ENCODE data around the gene GIN1. TPM values are rescaled to one million over a fixed set of nuclear protein-coding genes. Genes with fewer than 3 reads are reported as not detected.

Gene GIN1
- total and polyA plus RNA-seq, 2 experiments from 2014 or later: 5.8 to 9.6 TPM

DNA sequence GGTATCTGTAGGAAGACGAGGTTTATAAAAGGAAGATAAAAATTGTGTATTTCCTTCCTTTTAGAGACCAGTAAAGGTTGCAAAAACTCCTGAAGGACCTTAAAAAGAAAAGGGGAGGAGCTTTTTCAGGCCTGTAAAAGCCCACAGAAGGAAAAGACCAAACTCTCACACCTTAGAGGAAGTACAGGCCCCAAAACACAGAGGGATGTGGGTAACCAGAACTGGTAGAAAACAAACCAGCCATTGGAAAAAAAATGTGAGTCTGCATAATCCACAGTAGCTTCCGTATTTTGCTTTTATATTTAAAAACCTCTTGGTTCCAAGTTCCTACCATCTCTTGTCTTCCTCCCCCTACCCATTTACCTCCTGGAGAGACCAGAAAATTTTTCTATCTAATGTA lies 8.5 kb downstream of the GIN1 start:
- Histone ChIP-seq H3K27ac (ENCODE audit: low read depth) (peak overlapping the region; percentile 28; the same call in 1 of the 2 replicates), H3F3A (replicated peaks; ENCODE audit: low read depth) (no peaks in the 10 kb centered on the region), H4K20me1 (replicated peaks; ENCODE audit: insufficient read depth) (no peaks in the 10 kb centered on the region), H3K4me3 (no peak overlapping the region), H3K4me2 (no peak overlapping the region), H2AFZ (no peak overlapping the region), H3K27me3 (ENCODE audit: insufficient read depth) (no peaks in the 10 kb centered on the region), H3K79me2 (replicated peaks; ENCODE audit: insufficient read depth) (peaks cover 31% of the 10 kb centered on the region), H3K9me2 (ENCODE audit: insufficient read depth) (no peaks in the 10 kb centered on the region), H3K4me1 (ENCODE audit: insufficient read depth) (peaks cover 19% of the 10 kb centered on the region), H3K36me3 (ENCODE audit: insufficient read depth) (no peaks in the 10 kb centered on the region)
- ATAC-seq (no peak), DNase-seq (ENCODE audit: low spot score) (no peak)
- H3K27ac Mint-ChIP-seq: peak overlapping the region; percentile 79; the same call in 1 of the 2 replicates
- no peaks in the 10 kb centered on the region for H3K9me3 Mint-ChIP-seq
- TF ChIP-seq, protein P1, sequence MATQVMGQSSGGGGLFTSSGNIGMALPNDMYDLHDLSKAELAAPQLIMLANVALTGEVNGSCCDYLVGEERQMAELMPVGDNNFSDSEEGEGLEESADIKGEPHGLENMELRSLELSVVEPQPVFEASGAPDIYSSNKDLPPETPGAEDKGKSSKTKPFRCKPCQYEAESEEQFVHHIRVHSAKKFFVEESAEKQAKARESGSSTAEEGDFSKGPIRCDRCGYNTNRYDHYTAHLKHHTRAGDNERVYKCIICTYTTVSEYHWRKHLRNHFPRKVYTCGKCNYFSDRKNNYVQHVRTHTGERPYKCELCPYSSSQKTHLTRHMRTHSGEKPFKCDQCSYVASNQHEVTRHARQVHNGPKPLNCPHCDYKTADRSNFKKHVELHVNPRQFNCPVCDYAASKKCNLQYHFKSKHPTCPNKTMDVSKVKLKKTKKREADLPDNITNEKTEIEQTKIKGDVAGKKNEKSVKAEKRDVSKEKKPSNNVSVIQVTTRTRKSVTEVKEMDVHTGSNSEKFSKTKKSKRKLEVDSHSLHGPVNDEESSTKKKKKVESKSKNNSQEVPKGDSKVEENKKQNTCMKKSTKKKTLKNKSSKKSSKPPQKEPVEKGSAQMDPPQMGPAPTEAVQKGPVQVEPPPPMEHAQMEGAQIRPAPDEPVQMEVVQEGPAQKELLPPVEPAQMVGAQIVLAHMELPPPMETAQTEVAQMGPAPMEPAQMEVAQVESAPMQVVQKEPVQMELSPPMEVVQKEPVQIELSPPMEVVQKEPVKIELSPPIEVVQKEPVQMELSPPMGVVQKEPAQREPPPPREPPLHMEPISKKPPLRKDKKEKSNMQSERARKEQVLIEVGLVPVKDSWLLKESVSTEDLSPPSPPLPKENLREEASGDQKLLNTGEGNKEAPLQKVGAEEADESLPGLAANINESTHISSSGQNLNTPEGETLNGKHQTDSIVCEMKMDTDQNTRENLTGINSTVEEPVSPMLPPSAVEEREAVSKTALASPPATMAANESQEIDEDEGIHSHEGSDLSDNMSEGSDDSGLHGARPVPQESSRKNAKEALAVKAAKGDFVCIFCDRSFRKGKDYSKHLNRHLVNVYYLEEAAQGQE (IDR thresholded peaks at IDR 0.05; ENCODE audit: unreplicated experiment): no peak
- TF ChIP-seq POLR2AphosphoS5 (IDR thresholded peaks at IDR 0.05; ENCODE audit: low read depth) (no peak), ZNF331 (CRISPR knock-in tag; IDR thresholded peaks at IDR 0.05; ENCODE audit: low read depth) (no peak), EZH2 (IDR thresholded peaks at IDR 0.05; ENCODE audit: low read depth, unreplicated experiment) (no peak), JUNB (IDR thresholded peaks at IDR 0.05; ENCODE audit: unreplicated experiment) (no peak), ZNF114 (CRISPR knock-in tag; IDR thresholded peaks at IDR 0.05) (no peak), EZH2phosphoT487 (IDR thresholded peaks at IDR 0.05; ENCODE audit: unreplicated experiment) (no peak), NANOG (IDR thresholded peaks at IDR 0.05; ENCODE audit: borderline replicate concordance) (no peak), CREB1 (CRISPR knock-in tag; IDR thresholded peaks at IDR 0.05; ENCODE audit: low read depth) (no peak), STAT1 (IDR thresholded peaks at IDR 0.05; ENCODE audit: unreplicated experiment) (no peak)
- TF ChIP-seq, protein P2, sequence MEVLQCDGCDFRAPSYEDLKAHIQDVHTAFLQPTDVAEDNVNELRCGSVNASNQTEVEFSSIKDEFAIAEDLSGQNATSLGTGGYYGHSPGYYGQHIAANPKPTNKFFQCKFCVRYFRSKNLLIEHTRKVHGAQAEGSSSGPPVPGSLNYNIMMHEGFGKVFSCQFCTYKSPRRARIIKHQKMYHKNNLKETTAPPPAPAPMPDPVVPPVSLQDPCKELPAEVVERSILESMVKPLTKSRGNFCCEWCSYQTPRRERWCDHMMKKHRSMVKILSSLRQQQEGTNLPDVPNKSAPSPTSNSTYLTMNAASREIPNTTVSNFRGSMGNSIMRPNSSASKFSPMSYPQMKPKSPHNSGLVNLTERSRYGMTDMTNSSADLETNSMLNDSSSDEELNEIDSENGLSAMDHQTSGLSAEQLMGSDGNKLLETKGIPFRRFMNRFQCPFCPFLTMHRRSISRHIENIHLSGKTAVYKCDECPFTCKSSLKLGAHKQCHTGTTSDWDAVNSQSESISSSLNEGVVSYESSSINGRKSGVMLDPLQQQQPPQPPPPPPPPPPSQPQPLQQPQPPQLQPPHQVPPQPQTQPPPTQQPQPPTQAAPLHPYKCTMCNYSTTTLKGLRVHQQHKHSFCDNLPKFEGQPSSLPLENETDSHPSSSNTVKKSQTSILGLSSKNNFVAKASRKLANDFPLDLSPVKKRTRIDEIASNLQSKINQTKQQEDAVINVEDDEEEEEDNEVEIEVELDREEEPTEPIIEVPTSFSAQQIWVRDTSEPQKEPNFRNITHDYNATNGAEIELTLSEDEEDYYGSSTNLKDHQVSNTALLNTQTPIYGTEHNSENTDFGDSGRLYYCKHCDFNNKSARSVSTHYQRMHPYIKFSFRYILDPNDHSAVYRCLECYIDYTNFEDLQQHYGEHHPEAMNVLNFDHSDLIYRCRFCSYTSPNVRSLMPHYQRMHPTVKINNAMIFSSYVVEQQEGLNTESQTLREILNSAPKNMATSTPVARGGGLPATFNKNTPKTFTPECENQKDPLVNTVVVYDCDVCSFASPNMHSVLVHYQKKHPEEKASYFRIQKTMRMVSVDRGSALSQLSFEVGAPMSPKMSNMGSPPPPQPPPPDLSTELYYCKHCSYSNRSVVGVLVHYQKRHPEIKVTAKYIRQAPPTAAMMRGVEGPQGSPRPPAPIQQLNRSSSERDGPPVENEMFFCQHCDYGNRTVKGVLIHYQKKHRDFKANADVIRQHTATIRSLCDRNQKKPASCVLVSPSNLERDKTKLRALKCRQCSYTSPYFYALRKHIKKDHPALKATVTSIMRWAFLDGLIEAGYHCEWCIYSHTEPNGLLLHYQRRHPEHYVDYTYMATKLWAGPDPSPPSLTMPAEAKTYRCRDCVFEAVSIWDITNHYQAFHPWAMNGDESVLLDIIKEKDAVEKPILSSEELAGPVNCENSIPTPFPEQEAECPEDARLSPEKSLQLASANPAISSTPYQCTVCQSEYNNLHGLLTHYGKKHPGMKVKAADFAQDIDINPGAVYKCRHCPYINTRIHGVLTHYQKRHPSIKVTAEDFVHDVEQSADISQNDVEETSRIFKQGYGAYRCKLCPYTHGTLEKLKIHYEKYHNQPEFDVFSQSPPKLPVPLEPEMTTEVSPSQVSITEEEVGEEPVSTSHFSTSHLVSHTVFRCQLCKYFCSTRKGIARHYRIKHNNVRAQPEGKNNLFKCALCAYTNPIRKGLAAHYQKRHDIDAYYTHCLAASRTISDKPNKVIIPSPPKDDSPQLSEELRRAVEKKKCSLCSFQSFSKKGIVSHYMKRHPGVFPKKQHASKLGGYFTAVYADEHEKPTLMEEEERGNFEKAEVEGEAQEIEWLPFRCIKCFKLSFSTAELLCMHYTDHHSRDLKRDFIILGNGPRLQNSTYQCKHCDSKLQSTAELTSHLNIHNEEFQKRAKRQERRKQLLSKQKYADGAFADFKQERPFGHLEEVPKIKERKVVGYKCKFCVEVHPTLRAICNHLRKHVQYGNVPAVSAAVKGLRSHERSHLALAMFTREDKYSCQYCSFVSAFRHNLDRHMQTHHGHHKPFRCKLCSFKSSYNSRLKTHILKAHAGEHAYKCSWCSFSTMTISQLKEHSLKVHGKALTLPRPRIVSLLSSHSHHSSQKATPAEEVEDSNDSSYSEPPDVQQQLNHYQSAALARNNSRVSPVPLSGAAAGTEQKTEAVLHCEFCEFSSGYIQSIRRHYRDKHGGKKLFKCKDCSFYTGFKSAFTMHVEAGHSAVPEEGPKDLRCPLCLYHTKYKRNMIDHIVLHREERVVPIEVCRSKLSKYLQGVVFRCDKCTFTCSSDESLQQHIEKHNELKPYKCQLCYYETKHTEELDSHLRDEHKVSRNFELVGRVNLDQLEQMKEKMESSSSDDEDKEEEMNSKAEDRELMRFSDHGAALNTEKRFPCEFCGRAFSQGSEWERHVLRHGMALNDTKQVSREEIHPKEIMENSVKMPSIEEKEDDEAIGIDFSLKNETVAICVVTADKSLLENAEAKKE (CRISPR knock-in tag; IDR thresholded peaks at IDR 0.05): no peak
- TF ChIP-seq, protein P3, sequence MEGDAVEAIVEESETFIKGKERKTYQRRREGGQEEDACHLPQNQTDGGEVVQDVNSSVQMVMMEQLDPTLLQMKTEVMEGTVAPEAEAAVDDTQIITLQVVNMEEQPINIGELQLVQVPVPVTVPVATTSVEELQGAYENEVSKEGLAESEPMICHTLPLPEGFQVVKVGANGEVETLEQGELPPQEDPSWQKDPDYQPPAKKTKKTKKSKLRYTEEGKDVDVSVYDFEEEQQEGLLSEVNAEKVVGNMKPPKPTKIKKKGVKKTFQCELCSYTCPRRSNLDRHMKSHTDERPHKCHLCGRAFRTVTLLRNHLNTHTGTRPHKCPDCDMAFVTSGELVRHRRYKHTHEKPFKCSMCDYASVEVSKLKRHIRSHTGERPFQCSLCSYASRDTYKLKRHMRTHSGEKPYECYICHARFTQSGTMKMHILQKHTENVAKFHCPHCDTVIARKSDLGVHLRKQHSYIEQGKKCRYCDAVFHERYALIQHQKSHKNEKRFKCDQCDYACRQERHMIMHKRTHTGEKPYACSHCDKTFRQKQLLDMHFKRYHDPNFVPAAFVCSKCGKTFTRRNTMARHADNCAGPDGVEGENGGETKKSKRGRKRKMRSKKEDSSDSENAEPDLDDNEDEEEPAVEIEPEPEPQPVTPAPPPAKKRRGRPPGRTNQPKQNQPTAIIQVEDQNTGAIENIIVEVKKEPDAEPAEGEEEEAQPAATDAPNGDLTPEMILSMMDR (conservative IDR thresholded peaks at IDR 0.05; ENCODE audit: low read depth in 2 of 2): no peak
- TF ChIP-seq, protein P4, sequence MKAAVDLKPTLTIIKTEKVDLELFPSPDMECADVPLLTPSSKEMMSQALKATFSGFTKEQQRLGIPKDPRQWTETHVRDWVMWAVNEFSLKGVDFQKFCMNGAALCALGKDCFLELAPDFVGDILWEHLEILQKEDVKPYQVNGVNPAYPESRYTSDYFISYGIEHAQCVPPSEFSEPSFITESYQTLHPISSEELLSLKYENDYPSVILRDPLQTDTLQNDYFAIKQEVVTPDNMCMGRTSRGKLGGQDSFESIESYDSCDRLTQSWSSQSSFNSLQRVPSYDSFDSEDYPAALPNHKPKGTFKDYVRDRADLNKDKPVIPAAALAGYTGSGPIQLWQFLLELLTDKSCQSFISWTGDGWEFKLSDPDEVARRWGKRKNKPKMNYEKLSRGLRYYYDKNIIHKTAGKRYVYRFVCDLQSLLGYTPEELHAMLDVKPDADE (IDR thresholded peaks at IDR 0.05): no peak
- H3K36me3 Mint-ChIP-seq (ENCODE audit: low read depth): 0 out of 3 replicates have a peak, but pooled peaks cover 2% of the 10 kb centered on the region
- peaks cover 20% of the 10 kb centered on the region for H3K4me1 Mint-ChIP-seq
- no peaks in the 10 kb centered on the region for H3K27me3 Mint-ChIP-seq (ENCODE audit: insufficient read depth, low read depth, poor library complexity)
- H3K4me3 Mint-ChIP-seq: no peak overlapping the region
